ENCODE data around the gene CNTN4.

Gene CNTN4

GRCh38 chr3:2392981-2393380, 294.3 kb downstream of the CNTN4 start:
- DNase-seq (ENCODE audit: low read depth, low spot score), result no peak

DNA sequence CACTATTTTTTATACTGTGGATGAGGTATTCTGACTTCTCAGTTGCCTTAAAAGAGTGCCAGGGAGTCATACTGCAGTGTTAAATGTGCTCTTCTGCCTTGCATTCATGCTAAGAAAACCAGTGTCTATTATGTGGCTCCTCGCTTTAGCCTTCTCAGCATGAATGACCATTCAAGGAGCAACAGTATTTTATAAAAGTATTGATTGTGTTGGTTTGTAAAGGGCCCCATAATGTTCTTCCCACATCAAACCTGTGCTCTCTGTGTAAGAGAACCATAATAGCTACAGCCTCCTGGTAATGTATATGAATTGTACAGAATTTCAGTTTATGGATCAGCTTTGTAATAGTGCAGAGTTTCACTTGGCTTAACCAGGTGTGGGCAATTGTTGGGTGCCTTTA, 316.4 kb downstream of the CNTN4 start:
- DNase-seq (ENCODE audit: low read depth, low spot score), result no peak

- no peak for DNase-seq (ENCODE audit: low read depth, low spot score)
These were observed 322.3 kb downstream of the CNTN4 start for GRCh38 chr3:2420919-2421318.

GRCh38 chr3:2423143-2423542, 324.5 kb downstream of the CNTN4 start:
- no peak for DNase-seq (ENCODE audit: low read depth, low spot score)

- no peak for DNase-seq (ENCODE audit: low read depth, low spot score)
These were observed 342.9 kb downstream of the CNTN4 start for GRCh38 chr3:2441558-2441957.

- no peak for DNase-seq (ENCODE audit: low read depth, low spot score)
These were observed 347.5 kb downstream of the CNTN4 start for GRCh38 chr3:2446146-2446545.

GRCh38 chr3:2452249-2452648, 353.6 kb downstream of the CNTN4 start:
- no peak for DNase-seq (ENCODE audit: low read depth, low spot score)

DNA sequence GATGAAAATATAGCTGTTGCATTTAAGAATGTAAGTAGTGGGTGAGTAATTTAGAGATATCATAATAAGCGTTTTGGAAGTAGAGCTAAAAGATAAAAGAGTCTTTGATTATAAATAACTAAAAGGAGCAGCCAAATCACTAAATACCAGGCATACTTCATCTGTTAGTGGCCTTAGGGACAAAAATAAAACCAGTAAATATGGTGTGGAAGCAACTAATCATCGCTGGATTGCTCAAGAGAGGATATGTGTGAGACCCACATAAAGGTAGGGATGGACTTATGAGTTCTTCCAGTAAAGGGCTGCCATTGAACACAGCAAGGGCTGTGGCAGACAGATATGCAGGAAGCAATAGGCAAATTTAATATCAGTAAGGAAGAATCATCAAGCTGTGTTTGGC, 356.2 kb downstream of the CNTN4 start:
- no peak for DNase-seq (ENCODE audit: low read depth, low spot score)

- DNase-seq (ENCODE audit: low read depth, low spot score), result no peak
These were observed 358.1 kb downstream of the CNTN4 start for GRCh38 chr3:2456788-2457187.

DNA sequence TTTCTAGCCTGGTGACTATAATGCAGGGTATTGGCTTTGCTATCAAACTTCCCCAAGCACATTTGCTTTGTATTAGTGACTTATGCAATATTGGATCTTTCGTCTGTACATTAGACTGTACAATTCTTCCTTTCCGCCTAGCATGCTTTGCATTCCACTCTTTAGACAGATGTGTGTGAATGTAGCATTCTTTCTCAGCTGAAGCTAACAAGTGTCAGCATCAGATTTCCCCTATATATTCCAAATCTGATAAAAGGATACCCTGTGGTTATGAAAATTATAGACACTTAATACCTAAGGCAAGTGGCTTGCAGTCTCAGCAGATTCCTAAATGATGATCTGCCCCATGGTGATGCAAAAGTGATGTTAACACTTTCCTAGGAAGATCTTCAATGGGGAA, 360.1 kb downstream of the CNTN4 start:
- DNase-seq (ENCODE audit: low read depth, low spot score), result no peak

DNA sequence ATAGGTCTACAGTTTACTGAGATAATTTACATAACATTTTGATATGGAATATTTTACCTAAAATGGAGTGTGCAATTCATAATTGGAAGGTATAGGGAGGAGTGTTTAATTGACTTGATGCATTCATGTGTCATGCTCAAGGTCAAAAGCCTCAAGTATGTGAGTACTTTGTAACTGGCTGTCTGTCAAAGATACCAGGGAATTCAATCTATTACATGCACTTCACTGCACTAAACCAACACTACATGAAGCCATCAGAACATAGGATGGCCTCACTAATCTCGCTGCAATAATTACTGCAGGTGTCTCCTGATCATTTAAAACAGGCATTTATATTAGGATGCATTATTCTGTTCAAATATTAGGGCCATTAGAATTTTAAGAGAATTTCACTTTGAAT, 367.2 kb downstream of the CNTN4 start:
- DNase-seq (ENCODE audit: low read depth, low spot score), result no peak

DNA sequence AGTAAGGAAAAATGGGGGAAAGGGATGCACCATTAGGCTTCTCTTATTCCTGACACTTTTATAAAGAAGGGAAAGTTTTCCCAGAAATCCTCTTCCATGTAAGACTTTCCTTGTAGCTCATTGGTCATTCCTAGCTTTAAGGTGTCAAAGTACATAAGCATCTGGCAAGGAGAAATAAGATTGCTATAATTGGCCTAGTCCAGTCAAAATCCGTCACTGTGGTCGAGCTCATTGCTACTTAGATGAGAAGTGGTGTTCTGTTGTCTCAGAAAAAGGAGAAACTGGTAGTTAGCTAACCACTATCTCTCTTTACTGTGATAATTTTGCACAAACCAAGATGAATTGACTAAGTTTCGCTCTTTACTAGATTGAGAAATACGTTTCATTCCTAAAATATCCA, 370.1 kb downstream of the CNTN4 start:
- no peak for DNase-seq (ENCODE audit: low read depth, low spot score)

DNA sequence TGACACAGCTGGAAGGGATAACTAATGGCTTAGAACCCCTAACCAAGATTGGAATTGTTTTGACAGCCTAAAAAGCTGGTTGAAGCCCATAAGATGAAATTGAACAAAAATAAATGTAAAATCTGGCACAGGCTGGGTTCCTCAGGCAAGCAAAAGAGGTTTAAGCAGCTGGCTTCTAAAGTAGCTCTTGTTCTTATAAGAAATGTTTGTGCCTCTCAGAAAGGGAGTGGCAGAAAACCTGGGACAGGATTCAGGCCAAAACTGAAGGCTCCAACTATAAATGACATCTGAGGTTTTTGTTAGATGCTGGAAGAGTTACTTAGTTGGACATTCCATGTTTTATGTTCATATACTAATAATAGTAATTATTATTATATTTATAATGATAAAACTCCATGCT, 378.3 kb downstream of the CNTN4 start:
- DNase-seq (ENCODE audit: low read depth, low spot score), result no peak

GRCh38 chr3:2477620-2478019, 379.0 kb downstream of the CNTN4 start:
- no peak for DNase-seq (ENCODE audit: low read depth, low spot score)

GRCh38 chr3:2484162-2485026, 385.7 kb downstream of the CNTN4 start:
- DNase-seq (ENCODE audit: low read depth, low spot score), result no peak

GRCh38 chr3:2485027-2485375, 386.3 kb downstream of the CNTN4 start:
- no peak for DNase-seq (ENCODE audit: low read depth, low spot score)

- no peak for DNase-seq (ENCODE audit: low read depth, low spot score)
These were observed 397.1 kb downstream of the CNTN4 start for GRCh38 chr3:2495746-2496145.

- DNase-seq (ENCODE audit: low read depth, low spot score), result no peak
These were observed 406.2 kb downstream of the CNTN4 start for GRCh38 chr3:2504912-2505311.

DNA sequence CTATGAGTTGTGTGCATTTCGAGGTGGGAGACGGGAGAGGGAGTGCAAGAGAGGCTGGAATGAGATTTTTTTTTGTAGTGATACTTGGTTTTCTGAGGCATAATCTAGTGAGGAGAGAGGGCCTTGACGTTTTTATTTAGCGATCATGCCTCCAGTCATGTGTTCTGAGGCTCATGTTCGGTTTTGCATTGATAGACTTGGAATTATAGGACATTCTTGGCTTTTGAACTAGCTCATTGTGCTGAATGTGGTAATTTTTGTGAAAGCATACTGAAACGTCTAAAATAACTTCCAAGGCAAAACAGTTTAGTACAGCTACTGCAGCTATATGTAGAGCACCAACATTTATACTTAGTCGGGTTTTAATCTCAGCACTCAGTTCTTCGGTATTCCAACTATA, 408.1 kb downstream of the CNTN4 start:
- DNase-seq (ENCODE audit: low read depth, low spot score), result no peak

GRCh38 chr3:2510591-2511145, 412.0 kb downstream of the CNTN4 start:
- DNase-seq (ENCODE audit: low read depth, low spot score), result no peak

GRCh38 chr3:2511356-2511755, 412.7 kb downstream of the CNTN4 start:
- no peak for DNase-seq (ENCODE audit: low read depth, low spot score)

DNA sequence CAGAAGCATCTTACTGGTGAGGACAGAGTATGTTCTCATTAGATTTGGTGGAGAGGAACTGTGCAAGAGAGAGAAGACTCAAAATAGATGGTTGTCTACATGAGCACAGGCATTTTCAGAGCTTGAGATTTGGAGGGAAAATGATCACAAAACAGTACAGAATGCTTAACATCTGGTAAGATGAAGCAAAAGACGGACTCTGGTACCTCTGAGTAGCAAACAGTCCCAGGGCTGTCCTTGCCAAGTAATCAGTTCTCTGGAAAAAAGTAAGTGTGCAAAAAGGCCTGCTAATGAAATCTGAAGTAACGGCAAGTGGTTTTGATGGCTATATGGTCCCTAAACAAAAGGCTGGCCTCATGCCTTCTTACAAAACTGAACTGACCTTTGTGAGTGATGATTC, 414.2 kb downstream of the CNTN4 start:
- no peak for DNase-seq (ENCODE audit: low read depth, low spot score)

DNA sequence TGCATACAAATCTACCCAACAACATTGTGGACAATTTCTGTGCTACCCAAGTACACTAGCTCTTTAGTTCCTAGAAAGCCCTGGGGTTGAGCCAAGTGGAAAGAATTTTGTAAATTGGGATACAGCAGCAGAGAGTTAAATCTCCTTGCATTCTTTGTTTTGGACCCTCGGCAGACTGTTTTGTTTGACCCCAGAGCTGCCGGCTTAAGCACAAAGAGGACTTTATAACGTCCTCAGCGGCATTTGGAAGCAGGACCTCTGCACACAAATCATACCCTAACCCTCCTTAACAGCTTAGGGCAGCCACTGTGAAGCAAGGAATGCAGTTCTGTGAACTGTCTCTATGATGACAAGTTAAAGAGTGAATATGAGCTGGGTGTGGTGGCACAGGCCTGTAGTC, 415.3 kb downstream of the CNTN4 start:
- DNase-seq (ENCODE audit: low read depth, low spot score), result no peak
